ENCODE measurements around the gene MEN1.
A peak's percentile ranks its signal among the peaks of the same experiment; 100 is the strongest.

GRCh38 chr11:64765291-64765850, 45.0 kb downstream of the MEN1 start:
- peak; percentile 32; the same call in 1 of the 2 replicates for TF ChIP-seq CTCF (conservative IDR thresholded peaks at IDR 0.05)
- TF ChIP-seq EZH2 (IDR thresholded peaks at IDR 0.05; ENCODE audit: low read depth) = no peak
